HEK293 (cell line): ENCODE results near the gene CDYL2.

Source experiments
- CTCF ChIA-PET: fragments of 350-600 bp; formaldehyde crosslinking; extraction: SDS; loops from one replicate; lab custom pipeline; 2021; ENCODE audit warnings: antibody characterized with exemption; lab: Yijun Ruan, JAX
- POLR2A ChIA-PET: fragments of 300-600 bp; formaldehyde crosslinking; extraction: SDS; loops from one replicate; lab custom pipeline; 2020; ENCODE audit warnings: antibody characterized with exemption, inconsistent platforms; lab: Yijun Ruan, JAX
- H3K27ac ChIP-seq: fragments of 200-500 bp; sonication (Bioruptor generic); 2 replicates; pipeline ENCODE4 v1.5.1; 2014; ENCODE audit warnings: low read depth, low read length, control low read depth, inconsistent platforms; ENCODE audit errors: extremely low read depth
- H3K36me3 ChIP-seq, 2 experiments: fragments of 200-500 bp in 1 of 2; sonication (Bioruptor generic) in 1 of 2; 1 replicate in 1 of 2; 2 replicates in 1 of 2; pipeline ENCODE4 v1.5.1; 2014 to 2017; ENCODE audit warnings: inconsistent platforms in 2 of 2, low read length in 2 of 2; ENCODE audit not compliant: control insufficient read depth in 2 of 2, insufficient read depth in 1 of 2
- H3K4me1 ChIP-seq: fragments of 200-500 bp; sonication (Bioruptor generic); 2 replicates; pipeline ENCODE4 v1.5.1; 2014; ENCODE audit warnings: mild to moderate bottlenecking, low read length, inconsistent platforms; ENCODE audit not compliant: control insufficient read depth, insufficient read depth
- H3K4me3 ChIP-seq: 2 replicates; pipeline ENCODE4 v1.5.1; 2011; ENCODE audit warnings: low read depth, mild to moderate bottlenecking, control low read depth, low read length, moderate library complexity
- H3K9me3 ChIP-seq: fragments of 200-500 bp; sonication (Bioruptor generic); 2 replicates; pipeline ENCODE4 v1.5.1; 2014; ENCODE audit warnings: low read depth, low read length, inconsistent platforms; ENCODE audit not compliant: control insufficient read depth, insufficient read depth
- BCL11A ChIP-seq: fragments of 450-650 bp; formaldehyde crosslinking; IDR thresholded peaks from 2 replicates; pipeline ENCODE4 v1.5.1; 2016; ENCODE audit warnings: low read depth, missing biosample characterization, missing genetic modification characterization
- IKZF3 ChIP-seq: fragments of 450-650 bp; IDR thresholded peaks from 2 replicates; pipeline ENCODE4 v1.5.0; 2018; ENCODE audit warnings: missing biosample characterization, mild to moderate bottlenecking, missing genetic modification characterization, moderate library complexity
- TRIM28 ChIP-seq: IDR thresholded peaks from 2 replicates; pipeline ENCODE4 v1.6.1; 2011; ENCODE audit warnings: low read length, control low read depth, borderline replicate concordance
- ZFHX2 ChIP-seq: fragments of 450-650 bp; formaldehyde crosslinking; conservative IDR thresholded peaks from 2 replicates; pipeline ENCODE4 v1.5.1; 2016; ENCODE audit warnings: missing biosample characterization, missing genetic modification characterization
- ZNF292 ChIP-seq: fragments of 450-650 bp; formaldehyde crosslinking; IDR thresholded peaks from 2 replicates; pipeline ENCODE4 v1.5.1; 2016; ENCODE audit warnings: low read depth, missing biosample characterization, missing genetic modification characterization, borderline replicate concordance
- ZNF302 ChIP-seq: fragments of 450-650 bp; formaldehyde crosslinking; IDR thresholded peaks from 2 replicates; pipeline ENCODE4 v1.5.1; 2016; ENCODE audit warnings: missing biosample characterization, missing genetic modification characterization, low read depth
- ZNF335 ChIP-seq: fragments of 450-650 bp; formaldehyde crosslinking; conservative IDR thresholded peaks from 2 replicates; pipeline ENCODE4 v1.5.1; 2016; ENCODE audit warnings: missing biosample characterization, missing genetic modification characterization
- ZNF426 ChIP-seq: fragments of 450-650 bp; formaldehyde crosslinking; IDR thresholded peaks from 2 replicates; pipeline ENCODE4 v1.5.1; 2017; ENCODE audit warnings: missing biosample characterization, missing genetic modification characterization, mild to moderate bottlenecking, inconsistent platforms, moderate library complexity
- ZNF510 ChIP-seq: fragments of 450-650 bp; formaldehyde crosslinking; IDR thresholded peaks from 2 replicates; pipeline ENCODE4 v1.5.1; 2018; ENCODE audit warnings: mild to moderate bottlenecking, missing genetic modification characterization, missing biosample characterization; ENCODE audit not compliant: insufficient replicate concordance
- ZNF544 ChIP-seq: fragments of 450-650 bp; formaldehyde crosslinking; IDR thresholded peaks from 2 replicates; pipeline ENCODE4 v1.5.0; 2017; ENCODE audit warnings: missing biosample characterization, missing genetic modification characterization
- ZNF555 ChIP-seq: fragments of 450-650 bp; formaldehyde crosslinking; conservative IDR thresholded peaks from 2 replicates; pipeline ENCODE4 v1.5.1; 2017; ENCODE audit warnings: missing biosample characterization, mild to moderate bottlenecking, missing genetic modification characterization, inconsistent platforms
- ZNF560 ChIP-seq: fragments of 450-650 bp; formaldehyde crosslinking; IDR thresholded peaks from 2 replicates; pipeline ENCODE4 v1.5.1; 2017; ENCODE audit warnings: missing biosample characterization, missing genetic modification characterization, borderline replicate concordance
- ZNF585B ChIP-seq: fragments of 450-650 bp; formaldehyde crosslinking; IDR thresholded peaks from 2 replicates; pipeline ENCODE4 v1.5.1; 2016; ENCODE audit warnings: missing biosample characterization, missing genetic modification characterization
- ZNF626 ChIP-seq: fragments of 450-650 bp; sonication (Bioruptor Pico); formaldehyde crosslinking; IDR thresholded peaks from 2 replicates; pipeline ENCODE4 v1.5.1; 2018; ENCODE audit warnings: missing biosample characterization, missing genetic modification characterization, inconsistent platforms
- ZNF658 ChIP-seq: fragments of 450-650 bp; formaldehyde crosslinking; IDR thresholded peaks from 2 replicates; pipeline ENCODE4; 2016; ENCODE audit warnings: missing biosample characterization, missing genetic modification characterization
- ZNF677 ChIP-seq: fragments of 450-650 bp; IDR thresholded peaks from 2 replicates; pipeline ENCODE4 v1.5.0; 2018; ENCODE audit warnings: missing biosample characterization, mild to moderate bottlenecking, missing genetic modification characterization, moderate library complexity
- ZNF707 ChIP-seq: fragments of 450-650 bp; formaldehyde crosslinking; IDR thresholded peaks from 2 replicates; pipeline ENCODE4 v1.5.1; 2016; ENCODE audit warnings: missing biosample characterization, missing genetic modification characterization
- ZNF777 ChIP-seq: fragments of 450-650 bp; formaldehyde crosslinking; IDR thresholded peaks from 2 replicates; pipeline ENCODE4 v1.5.1; 2017; ENCODE audit warnings: missing biosample characterization, missing genetic modification characterization, borderline replicate concordance
- TF ChIP-seq, protein P1 (sequence below): fragments of 450-650 bp; formaldehyde crosslinking; IDR thresholded peaks from 2 replicates; pipeline ENCODE4 v1.5.1; 2016; ENCODE audit warnings: missing biosample characterization, missing genetic modification characterization, borderline replicate concordance
- TF ChIP-seq, protein P2 (sequence below): fragments of 450-650 bp; formaldehyde crosslinking; IDR thresholded peaks from 2 replicates; pipeline ENCODE4 v1.5.1; 2017; ENCODE audit warnings: missing biosample characterization, missing genetic modification characterization
- TF ChIP-seq, protein P3 (sequence below): fragments of 450-650 bp; formaldehyde crosslinking; IDR thresholded peaks from 2 replicates; pipeline ENCODE4 v1.5.1; 2016; ENCODE audit warnings: missing biosample characterization, missing genetic modification characterization

CDYL2 gene

DNA sequence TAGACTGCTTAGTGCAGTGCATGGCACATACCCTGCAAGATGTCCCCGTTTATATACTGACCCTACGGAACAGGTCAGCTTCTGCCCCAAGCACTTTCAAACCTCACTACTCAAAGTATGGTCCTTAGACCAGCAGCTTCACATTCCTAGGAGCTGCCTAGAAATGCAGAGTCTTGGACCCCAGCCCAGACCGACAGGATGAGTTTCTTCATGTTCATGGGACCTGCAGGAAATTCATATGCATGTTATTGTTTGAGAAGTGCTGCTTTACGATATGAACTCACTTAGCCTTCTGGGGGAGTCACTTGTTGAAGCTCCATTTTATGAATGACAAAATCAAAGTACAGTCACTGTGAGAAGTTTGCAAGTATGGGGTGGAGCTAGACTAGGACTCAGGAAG, 181.0 kb downstream of the CDYL2 start:
- ChIA-PET POLR2A (no interaction called here), CTCF (interaction anchor here (0.5 kb wide), 1 partner anchor 142 kb away, joined by 4 read pairs; no protein-coding TSS in a partner anchor)
- H3K4me1 ChIP-seq, result no peaks in the 10 kb centered on the region
- H3K36me3 ChIP-seq, result peaks cover 0 to 15% of the 10 kb centered on the region in 2 experiments; a peak in 1 of 3 replicates
- H3K27ac ChIP-seq, result no peak overlapping the region
- no peak overlapping the region for H3K4me3 ChIP-seq
- no peaks in the 10 kb centered on the region for H3K9me3 ChIP-seq
- TF ChIP-seq ZNF302 (tag by site-specific recombination), result no peak
- TF ChIP-seq ZNF335 (tag by site-specific recombination), result no peak
- TF ChIP-seq ZNF510 (tag by site-specific recombination), result no peak
- TF ChIP-seq ZNF677 (tag by site-specific recombination), result no peak
- TF ChIP-seq ZNF777 (tag by site-specific recombination), result no peak
- TF ChIP-seq ZNF544 (tag by site-specific recombination), result no peak
- no peak for TF ChIP-seq ZNF560 (tag by site-specific recombination)
- TF ChIP-seq ZNF707, result no peak
- no peak for TF ChIP-seq ZNF626 (tag by site-specific recombination)
- no peak for TF ChIP-seq BCL11A
- no peak for TF ChIP-seq ZNF426 (tag by site-specific recombination)
- TF ChIP-seq ZNF555, result no peak
- TF ChIP-seq ZNF292 (tag by site-specific recombination), result no peak
- TF ChIP-seq ZNF658 (tag by site-specific recombination), result no peak
- no peak for TF ChIP-seq TRIM28
- TF ChIP-seq, protein P1, sequence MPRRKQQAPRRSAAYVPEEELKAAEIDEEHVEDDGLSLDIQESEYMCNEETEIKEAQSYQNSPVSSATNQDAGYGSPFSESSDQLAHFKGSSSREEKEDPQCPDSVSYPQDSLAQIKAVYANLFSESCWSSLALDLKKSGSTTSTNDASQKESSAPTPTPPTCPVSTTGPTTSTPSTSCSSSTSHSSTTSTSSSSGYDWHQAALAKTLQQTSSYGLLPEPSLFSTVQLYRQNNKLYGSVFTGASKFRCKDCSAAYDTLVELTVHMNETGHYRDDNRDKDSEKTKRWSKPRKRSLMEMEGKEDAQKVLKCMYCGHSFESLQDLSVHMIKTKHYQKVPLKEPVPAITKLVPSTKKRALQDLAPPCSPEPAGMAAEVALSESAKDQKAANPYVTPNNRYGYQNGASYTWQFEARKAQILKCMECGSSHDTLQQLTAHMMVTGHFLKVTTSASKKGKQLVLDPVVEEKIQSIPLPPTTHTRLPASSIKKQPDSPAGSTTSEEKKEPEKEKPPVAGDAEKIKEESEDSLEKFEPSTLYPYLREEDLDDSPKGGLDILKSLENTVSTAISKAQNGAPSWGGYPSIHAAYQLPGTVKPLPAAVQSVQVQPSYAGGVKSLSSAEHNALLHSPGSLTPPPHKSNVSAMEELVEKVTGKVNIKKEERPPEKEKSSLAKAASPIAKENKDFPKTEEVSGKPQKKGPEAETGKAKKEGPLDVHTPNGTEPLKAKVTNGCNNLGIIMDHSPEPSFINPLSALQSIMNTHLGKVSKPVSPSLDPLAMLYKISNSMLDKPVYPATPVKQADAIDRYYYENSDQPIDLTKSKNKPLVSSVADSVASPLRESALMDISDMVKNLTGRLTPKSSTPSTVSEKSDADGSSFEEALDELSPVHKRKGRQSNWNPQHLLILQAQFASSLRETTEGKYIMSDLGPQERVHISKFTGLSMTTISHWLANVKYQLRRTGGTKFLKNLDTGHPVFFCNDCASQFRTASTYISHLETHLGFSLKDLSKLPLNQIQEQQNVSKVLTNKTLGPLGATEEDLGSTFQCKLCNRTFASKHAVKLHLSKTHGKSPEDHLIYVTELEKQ, result no peak
- TF ChIP-seq, protein P2, sequence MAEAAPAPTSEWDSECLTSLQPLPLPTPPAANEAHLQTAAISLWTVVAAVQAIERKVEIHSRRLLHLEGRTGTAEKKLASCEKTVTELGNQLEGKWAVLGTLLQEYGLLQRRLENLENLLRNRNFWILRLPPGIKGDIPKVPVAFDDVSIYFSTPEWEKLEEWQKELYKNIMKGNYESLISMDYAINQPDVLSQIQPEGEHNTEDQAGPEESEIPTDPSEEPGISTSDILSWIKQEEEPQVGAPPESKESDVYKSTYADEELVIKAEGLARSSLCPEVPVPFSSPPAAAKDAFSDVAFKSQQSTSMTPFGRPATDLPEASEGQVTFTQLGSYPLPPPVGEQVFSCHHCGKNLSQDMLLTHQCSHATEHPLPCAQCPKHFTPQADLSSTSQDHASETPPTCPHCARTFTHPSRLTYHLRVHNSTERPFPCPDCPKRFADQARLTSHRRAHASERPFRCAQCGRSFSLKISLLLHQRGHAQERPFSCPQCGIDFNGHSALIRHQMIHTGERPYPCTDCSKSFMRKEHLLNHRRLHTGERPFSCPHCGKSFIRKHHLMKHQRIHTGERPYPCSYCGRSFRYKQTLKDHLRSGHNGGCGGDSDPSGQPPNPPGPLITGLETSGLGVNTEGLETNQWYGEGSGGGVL (tag by site-specific recombination), result no peak
- TF ChIP-seq, protein P3, sequence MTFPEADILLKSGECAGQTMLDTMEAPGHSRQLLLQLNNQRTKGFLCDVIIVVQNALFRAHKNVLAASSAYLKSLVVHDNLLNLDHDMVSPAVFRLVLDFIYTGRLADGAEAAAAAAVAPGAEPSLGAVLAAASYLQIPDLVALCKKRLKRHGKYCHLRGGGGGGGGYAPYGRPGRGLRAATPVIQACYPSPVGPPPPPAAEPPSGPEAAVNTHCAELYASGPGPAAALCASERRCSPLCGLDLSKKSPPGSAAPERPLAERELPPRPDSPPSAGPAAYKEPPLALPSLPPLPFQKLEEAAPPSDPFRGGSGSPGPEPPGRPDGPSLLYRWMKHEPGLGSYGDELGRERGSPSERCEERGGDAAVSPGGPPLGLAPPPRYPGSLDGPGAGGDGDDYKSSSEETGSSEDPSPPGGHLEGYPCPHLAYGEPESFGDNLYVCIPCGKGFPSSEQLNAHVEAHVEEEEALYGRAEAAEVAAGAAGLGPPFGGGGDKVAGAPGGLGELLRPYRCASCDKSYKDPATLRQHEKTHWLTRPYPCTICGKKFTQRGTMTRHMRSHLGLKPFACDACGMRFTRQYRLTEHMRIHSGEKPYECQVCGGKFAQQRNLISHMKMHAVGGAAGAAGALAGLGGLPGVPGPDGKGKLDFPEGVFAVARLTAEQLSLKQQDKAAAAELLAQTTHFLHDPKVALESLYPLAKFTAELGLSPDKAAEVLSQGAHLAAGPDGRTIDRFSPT (tag by site-specific recombination), result no peak
- no peak for TF ChIP-seq IKZF3 (tag by site-specific recombination)

DNA sequence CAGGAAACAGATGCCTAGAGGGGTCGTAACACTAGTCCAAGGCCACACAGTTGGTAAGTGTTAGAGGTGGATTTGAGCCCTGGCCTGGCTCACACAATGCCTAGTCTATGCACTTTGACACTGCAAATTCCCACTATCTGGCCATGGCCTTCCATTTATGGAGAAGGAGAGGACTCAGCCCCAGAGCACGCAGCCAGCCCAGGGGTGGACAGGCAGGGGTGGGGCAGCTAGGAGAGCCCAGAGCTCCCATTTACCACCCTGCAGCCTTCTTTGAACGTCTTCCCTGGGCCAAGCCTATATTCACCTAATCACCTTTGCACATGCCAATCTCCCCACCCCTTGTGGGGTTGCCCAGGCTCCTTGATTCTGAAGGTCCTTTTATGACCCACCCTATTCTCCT, 182.4 kb downstream of the CDYL2 start:
- Histone ChIP-seq H3K4me1 (no peaks in the 10 kb centered on the region), H3K27ac (no peak overlapping the region), H3K4me3 (no peak overlapping the region), H3K36me3 (peaks cover 0 to 10% of the 10 kb centered on the region in 2 experiments; a peak in 1 of 3 replicates), H3K9me3 (no peaks in the 10 kb centered on the region)
- ChIA-PET CTCF (no interaction called here), POLR2A (no interaction called here)
- TF ChIP-seq ZNF585B (tag by site-specific recombination) (no peak), ZFHX2 (tag by site-specific recombination) (no peak)
